ENCODE data around the gene TMPRSS13.

TMPRSS13 gene

DNA sequence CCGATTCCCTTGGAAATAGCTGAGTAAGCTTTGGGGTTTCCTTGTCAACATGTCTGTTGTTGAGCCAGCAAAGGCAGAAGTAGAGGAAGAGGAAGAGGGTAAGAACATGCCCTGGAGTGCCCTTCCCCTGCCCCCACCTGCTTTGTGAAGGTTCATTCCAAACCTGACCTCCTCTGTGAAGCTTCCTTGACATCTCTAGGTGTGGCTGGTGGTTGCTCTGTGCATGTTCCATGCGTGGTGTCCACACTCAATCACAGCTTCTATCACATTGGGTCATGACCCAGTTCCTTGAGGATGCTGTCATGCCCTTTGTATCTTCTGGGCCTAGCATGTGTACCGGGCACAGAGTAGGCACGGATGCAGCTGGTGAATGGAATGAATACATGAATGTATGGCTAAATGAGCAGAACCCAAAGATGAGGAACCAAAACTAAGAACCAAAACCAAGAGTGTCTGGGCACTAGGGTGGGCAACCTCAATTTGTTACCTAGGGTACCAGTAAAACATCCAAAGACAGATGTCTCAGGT is 29.0 kb downstream of the TMPRSS13 start:
- DNase-seq (ENCODE audit: low read depth, low spot score), result no peak

DNA sequence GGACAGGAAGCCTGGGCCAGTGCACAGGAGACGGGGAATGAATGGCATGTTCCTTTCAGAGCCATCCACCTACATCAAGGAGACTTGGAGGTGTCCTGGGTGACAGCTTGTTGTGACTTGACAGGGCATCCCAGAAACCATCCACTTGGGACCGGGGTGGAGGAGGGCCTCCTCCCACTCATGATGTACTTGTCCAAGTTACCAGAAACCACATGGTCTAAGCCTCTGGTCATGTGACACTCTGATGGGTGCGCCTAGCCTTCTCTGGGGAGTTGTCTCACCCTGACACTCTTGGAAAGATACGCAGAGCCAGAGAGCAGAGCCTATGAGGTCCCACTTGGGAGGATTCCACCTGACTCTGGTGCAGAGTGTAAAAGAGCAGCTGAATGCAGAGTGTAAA is 31.1 kb downstream of the TMPRSS13 start:
- no peak for DNase-seq (ENCODE audit: low read depth, low spot score)

DNA sequence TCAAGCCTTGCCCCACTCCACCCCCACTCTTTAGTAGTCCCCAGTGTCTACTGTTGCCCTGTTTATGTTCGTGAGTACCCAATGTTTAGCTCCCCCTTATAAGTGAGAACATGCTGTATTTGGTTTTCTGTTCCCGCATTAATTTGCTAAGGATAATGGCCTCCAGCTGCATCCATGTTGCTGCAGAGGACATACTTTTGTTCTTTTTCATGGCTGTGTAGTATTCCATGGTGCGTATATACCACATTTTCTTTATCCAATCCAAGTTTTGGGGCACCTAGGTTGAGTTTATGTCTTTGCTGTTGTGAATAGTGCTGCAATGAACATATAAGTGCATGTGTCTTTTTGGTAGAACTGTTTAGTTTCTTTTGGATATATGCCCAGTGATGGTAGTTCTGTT is 36.6 kb downstream of the TMPRSS13 start:
- DNase-seq (ENCODE audit: low read depth, low spot score), result no peak

DNA sequence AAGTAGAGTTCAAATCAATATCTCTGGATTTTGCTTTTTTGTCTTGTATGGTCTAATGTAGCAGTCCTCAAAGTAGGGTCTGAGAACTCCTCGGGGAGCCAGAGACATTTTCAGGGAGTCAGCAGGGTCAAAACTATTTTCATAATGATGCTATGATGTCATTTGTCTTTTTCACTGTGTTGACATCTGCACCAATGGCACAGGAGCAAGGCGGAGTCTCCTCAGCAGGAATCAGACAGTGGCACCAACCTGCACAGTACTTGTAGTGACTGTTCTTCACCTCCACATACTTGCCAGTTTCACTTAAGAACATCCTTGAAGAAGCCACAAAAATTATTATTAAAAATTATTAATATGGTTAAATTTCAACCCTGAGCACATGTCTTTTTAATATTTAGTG is 37.8 kb downstream of the TMPRSS13 start:
- no peak for DNase-seq (ENCODE audit: low read depth, low spot score)

DNA sequence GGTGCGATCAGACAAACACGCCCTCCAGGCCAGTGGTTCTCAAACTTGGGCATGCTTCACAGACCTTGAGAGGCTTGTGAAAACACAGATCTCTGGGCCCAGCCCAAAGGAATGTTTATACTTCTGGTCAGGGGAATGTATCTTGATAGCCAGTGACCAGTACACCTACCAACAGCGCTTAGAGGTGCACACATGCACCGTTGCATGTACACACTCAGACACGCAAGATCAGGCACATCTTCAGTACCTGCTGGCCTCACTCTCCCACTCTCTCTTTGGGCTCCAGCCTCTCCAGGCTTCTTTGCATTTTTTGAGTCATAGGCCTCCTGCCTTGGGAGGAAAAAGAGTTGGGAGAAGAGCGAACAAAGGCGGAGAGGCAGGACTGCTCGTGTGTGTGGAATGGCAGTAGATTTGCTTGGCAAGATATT is 41.0 kb downstream of the TMPRSS13 start:
- no peak for DNase-seq (ENCODE audit: low read depth, low spot score)

DNA sequence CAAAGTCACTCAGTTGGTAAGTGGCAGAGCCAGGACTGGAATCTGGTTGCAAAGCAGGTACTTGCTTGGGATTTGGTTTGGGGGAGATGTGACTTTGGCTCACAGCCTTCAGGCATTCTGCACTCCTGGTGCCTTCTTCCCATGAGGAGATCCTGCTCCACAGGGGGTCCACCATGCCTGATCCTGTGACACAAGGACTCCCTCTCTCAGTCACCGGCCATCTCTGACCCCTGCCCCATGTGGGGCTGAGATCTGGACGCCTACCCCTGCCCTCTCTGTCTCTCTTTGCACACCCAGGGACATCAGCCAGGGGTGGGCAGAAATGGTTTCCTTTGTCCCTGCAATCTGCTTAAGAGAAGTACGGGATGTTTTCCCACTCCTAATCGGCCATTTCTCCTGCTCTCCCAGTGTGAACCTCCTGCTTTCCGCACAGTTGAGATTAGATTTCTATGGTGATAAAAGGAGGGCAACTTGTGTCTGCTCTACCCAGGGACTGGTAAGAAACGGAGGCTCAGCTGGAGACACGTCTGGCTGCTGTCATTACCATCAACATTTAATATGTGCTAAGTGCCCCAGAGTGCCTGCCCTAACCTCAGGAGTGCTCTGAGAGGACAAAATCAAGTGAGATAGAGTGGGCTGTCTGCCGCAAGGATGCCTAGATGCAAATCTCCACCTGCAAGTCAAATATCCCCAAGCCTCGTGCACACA is 41.6 kb downstream of the TMPRSS13 start:
- DNase-seq (ENCODE audit: low read depth, low spot score), result no peak

DNA sequence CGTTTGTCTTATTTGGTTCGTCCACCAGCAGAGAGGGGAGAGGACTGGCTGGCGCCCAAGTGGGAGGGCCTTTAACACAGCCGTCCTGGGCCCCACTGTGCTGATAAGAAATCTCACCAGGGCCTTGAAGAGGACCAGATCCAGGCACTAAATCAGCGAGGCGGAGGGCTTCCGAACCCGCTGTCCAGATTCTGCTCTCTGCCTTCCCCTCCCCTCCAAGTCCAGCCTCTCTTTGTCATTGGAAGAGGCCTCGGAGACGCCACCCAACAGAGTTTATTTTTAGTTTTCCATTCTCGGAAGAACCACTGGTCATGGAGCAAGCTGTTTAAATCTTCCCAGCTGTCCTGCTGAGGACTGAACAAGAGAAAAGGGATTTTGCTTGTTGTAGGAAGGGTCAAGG is 43.4 kb downstream of the TMPRSS13 start:
- DNase-seq (ENCODE audit: low read depth, low spot score), result no peak

DNA sequence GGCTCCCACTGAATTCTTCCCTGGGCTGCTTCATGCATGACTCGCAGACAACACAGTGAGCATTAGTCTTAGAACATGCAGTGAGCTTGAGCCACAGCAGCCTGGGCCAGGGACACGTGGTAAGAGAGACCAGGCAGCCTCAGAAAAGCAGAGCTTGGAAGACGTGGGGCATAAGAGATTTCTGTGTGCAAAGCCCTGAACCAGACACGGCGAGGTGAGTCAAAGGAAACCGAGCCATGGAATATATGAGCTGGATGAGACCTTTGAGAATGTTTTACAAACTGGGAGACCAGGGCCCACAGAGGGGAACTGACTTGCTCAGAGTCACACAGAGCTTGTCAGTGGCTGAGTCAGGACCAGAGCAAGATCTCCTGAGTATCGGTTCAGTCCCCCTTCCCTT is 44.2 kb downstream of the TMPRSS13 start:
- no peak for DNase-seq (ENCODE audit: low read depth, low spot score)

DNA sequence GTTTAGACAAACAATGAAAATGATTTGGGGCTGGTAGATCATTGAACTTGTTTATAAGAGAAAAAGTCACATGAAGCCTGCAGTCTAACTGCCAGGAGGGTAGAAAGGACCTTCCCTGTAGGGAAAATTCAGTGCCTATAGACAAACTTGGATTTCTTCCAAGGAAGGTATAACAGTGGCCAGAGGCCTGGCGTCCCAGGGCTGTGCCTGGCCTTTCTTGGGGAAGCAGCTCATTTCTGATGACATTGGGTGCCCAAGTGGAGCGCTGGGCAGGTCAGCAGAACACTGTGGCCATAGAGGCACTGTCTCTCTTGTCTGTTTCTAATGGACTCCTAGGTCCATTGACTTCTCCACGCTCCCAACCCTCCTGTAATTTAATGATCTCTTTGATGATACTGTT is 46.1 kb downstream of the TMPRSS13 start:
- DNase-seq (ENCODE audit: low read depth, low spot score), result no peak

DNA sequence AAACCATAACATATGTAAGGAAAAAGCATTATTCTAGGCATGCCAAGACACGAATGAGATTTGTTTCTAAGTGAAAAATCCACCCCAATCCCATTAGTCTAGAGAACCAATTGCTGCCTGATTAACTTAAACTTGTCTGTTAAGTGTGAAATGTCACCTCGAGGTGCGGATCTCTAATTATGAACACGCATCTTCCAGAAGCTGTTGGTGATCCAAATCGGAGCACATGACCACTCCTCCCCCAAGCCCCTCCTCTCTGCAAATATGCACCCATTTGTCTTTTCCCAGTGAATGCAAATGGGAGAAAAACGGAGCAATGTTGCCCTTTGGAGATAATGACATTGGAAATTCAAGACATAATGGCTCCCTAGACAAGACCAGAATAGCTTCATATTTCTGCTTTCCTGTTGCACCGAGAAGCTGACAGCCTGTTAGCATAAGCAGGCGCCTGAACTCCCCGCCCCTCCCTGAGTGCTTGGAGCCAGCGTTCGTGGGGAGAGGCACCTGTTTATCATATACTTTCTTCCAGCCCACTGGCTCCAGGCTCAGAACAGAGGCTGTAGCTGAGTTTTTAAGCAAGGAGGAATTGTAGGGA is 46.8 kb downstream of the TMPRSS13 start:
- DNase-seq (ENCODE audit: low read depth, low spot score), result no peak

DNA sequence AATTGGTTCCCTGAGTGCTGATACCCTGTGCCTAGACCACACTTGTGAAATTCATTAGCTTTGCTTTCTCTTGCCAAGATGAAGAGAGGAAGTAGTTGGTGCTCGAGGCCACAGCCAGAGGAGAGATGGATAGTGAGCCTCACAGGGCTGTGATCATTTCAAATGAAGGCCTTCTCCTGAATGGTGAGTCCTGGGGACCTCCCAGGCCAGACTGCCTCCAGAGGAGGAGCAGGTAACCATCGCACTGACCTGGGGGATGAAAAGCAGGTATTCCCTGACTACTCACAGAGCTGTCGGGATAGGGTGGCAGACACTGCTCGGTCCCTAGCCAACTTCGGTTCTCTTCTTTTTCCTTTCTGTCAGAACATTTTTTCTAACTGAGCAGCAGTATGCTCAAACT is 48.0 kb downstream of the TMPRSS13 start:
- no peak for DNase-seq (ENCODE audit: low read depth, low spot score)

DNA sequence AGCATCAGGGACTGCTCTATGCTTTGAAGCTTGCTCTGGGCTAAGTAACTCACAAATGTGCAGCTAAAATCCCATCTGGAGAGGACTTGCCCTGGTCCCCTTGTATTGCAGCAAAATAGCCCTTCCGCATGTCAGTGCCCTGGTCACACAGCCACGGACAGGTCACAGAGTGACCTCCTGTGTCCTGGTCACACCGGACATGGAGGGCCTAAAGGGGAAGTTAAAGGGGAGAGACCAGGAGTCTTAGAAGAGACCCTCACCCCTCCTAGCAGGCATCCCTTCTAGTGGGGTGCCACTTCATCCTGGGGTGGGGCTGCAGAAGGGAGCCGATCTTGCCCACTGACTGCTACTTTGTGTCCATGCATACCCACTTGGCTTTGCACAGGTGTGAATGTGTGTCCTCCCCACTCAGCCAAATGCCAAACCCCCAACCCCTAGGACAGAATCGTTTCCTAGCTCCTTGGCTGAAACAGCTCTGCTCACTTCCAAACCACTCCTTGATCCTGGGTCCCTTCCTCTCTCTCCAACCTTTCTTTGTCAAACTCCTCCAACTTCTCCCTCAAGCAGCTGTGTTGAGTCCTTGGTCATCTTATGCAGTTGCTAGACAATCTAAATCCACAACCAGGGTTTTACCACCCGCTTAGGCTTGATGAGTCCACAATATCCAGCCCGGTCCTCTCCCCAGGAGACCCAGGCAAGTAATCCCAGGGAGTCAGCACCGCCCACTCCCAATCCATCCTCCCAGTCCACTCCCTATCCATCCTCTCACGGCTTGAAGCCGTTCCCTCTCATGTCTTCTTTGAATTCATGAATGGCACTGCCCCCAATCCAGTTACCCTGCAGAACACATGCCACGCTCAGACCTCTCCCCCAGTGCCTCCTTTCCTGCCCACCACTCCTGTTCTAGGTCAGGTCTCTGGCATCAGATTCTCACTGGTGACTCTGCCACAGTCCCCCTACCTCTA is 49.4 kb downstream of the TMPRSS13 start:
- DNase-seq (ENCODE audit: low read depth, low spot score), result no peak

DNA sequence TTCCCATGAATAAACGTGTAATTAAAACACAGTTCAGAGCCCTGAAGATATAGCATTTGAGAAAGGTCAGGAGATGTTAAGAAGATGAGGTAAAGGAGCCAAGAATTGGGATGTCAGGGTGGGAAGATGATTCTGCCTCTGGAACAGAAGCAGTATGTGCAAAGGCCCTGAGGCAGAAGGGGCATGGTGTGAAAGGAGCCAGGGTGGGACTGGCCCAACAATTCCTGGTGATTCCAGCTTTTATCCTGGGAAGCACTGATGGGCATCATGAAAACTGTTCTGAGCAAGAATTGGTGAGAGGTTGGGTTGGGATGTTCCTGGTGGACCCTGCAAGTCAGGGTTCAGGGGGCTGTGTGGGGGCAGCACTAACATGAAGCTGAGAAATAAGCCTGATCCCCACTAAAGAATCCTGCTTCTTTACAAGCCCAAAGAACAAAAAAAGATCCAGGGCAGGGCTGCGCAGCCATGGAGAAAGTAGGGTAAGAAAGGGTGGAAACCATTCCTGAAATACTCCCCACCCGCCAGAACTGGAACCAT is 50.2 kb downstream of the TMPRSS13 start:
- no peak for DNase-seq (ENCODE audit: low read depth, low spot score)

DNA sequence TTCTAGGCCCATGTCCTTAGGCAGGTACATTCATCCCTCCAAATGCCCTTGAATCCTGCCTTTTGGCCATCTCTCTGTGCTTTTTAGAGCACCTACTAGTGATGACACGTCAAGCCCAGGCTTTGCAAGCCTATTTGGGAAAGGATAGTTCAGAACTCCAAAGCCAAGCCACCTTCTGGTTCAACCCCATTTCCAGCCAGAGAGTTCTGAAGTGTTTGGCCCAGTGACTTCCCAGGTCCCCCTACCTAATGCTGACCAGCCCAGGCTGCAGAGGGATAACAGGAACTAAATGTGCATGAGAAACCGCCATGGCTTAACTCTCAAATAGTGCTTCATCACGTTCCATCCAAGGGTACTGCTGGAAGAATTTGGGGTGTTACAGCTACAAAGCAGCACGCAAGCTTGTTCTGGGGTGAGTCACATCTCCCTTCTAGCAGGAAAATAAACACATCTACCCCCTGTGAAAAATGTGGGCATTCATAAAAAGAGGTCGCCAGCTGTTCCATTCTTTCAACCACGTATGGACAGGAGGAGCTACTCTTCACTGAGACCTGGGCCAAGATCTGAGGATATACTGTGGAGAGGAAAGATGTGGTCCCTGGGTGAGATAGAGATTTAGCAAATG is 50.8 kb downstream of the TMPRSS13 start:
- DNase-seq (ENCODE audit: low read depth, low spot score), result no peak

DNA sequence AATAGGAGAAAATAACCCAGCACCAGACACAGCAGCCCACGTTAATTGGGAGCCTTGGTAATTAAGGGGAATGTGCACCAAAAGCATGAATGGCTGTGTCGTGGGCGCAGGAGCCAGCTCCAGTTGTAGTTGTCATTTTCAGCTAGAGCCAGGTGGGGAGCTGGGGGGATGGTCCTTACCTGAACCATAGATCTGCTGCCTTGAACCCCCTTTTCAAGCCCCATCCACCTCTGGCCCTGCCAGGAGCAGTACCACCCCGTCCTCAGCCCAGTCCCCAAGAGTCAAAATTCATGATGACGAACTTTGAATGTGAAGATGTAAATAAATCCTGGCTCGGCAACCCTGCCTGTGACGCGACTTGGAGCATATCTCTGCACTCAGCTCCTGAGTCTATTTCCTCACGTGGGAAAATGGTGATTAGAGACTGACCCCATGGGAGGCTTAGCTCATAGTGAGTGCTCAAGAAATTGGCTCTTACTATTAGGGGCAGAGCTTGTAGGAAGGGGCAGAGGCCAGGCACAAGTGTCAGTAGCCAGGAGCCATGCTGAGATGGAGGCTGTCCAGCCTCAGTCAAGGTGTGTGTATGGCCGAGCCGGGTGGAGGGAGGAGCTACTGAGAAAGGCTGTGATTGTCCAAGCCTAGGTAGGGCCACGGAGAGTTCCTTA is 52.0 kb downstream of the TMPRSS13 start:
- DNase-seq (ENCODE audit: low read depth, low spot score), result no peak

DNA sequence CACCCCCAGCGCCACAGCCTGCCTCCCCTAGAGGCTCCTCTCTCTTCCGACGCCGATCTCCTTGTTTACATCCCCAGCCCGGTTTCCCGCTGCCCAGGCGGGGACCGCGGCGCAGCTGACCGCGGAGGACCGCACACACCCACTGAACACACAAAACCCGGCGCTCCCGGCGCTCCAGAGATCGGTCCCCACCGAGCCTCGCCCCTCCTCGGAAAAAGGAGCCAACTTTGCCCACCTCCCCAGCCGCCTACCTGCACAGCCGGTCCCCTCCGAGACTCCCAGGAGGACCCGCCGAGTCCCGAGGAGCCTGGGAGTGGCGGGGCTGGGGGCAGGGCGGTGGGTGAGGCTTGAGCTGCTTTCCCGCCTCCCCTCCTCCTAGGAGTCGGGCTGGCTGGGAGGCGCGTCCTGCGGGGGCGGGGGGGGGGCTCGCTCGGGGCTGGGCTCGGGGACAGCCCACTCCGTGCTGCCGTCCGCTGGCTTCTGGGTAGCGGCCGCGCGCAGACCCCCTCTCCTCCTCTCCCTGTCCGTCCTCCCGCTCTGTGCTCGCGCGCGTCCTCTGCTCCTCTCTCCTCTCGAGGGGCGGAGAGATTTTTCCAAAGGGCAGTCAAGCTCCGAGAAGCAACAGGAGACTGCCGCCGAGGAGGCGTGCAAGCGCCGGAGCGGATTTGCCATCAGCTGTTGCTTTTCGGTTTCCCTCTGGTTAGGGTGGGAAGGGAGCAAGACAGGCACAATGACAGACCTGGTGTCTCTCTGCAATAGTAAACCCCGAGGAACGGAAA is 52.7 kb downstream of the TMPRSS13 start, which contains the start of gene FXYD6:
Gene FXYD6, minus strand, starts transcription at position 318 of the 779 bp plus-strand sequence. CDS start 33,882 bp downstream, outside the sequence.
- no peak for DNase-seq (ENCODE audit: low read depth, low spot score)

DNA sequence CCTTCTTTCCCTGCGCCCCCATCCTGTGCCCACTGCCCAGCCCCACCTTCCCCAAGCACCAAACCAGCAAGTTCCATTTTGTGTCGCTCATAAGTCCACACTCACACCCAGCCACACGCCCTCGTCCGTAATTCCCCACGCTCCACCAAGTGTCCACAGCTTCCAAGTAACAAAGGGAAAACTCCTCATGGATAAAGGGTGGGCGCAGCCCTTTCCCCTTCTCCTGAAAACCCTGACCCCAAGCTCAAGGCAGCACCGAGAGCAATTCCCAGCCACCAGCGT is 53.2 kb downstream of the TMPRSS13 start:
- no peak for DNase-seq (ENCODE audit: low read depth, low spot score)

DNA sequence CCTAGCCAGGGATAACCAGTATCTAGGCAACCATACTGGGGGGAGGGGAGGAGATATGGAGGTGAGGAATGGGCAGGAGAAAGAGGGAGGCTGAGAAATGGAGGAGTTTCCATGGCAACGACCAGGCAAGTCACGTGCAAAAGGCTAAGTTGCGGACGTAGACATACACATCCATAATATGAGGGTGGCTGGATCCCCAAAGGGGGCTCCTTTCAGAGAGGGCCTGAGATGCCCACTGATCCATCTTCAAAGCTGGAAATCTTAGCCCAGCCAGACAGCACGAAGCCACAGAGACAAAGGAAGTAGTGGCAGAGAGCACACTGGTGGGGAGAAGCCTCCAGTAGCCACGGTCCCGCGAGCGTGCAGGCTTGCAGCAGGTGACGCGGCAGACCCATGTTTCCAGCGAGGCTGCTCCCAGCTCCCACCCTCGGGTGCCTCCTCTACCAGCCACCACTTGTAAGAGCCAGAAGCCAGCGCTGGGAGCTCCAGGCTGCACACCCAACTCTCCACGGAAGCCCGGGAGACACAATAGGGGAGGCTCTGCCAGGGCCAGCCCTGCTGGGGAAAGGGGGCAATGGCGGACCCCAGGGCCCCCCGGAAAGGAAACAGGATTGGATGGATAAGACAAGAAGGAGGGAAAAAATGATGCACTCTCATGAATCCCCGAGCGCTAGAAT is 53.7 kb downstream of the TMPRSS13 start:
- DNase-seq (ENCODE audit: low read depth, low spot score), result no peak

DNA sequence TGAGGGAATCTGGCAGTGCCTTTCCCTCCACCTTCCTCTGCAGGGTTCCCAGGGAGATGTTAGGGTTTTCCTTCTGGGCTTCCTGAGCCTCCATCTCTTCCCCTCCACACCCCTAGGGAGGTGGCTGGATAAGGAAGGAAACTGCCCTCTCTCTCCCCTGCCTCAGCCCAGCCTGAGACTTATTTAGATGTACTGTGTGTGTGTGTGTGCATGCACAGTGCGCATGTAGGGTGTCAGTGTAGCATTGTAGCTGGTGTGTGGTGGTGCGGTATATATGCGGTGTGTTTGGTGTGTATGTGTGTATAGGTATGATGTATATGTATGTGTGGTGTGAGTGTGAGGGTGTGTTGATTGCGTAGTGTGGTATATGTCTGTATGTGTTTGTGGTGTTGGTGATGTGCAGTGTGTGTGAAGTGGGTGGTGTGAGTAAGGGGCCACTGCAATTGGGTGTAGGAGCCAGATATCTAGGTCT is 54.3 kb downstream of the TMPRSS13 start:
- DNase-seq (ENCODE audit: low read depth, low spot score), result no peak
